Tibial nerve (tissue), 3 donors: Measurements from ENCODE around the gene INTS11.

Source experiments
- POLR2A ChIP-seq, 2 donors: fragments of 450-650 bp; IDR thresholded peaks; one replicate each; pipeline ENCODE4 v1.6.1; 2017; ENCODE audit warnings: antibody characterized with exemption in 2 of 2, mild to moderate bottlenecking in 2 of 2, moderate library complexity in 2 of 2
- TF ChIP-seq, protein P1 (sequence below), 5 experiments: fragments of 200-600 bp in 3 of 5; fragments of 450-650 bp in 2 of 5; sonication (generic) in 3 of 5; IDR thresholded peaks; one replicate each; pipeline ENCODE4 v1.5.1; 2016 to 2019; ENCODE audit warnings: antibody characterized with exemption in 5 of 5, mild to moderate bottlenecking in 3 of 5, moderate library complexity in 2 of 5

DNA sequence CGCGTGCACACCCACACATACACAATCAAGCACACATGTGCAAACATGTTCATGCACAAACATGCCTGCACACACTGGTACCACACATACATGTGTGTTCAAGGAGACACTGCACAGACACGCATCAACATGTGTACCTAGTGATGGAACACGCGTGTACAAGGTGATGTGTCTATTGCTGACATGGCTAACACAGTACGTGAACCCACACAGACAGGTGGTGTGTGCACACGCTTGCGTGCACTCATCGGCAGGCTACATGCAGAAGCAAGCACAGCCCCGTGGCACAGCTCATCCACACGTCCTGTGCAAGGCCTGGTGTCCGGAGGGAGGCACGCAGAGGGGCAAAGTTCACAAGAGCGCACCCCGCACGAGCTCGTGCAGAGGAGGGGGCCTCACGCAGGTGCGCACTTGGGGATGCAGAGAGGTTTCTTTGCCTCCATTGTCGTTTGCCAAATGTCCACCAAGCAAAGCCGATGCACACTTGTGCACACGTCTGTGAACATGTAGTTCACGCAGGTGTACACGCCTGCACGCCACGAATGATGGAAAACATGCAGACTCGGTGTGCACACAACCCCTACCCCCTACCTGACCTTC is 17.7 kb downstream of the INTS11 start:
- TF ChIP-seq, protein P1, sequence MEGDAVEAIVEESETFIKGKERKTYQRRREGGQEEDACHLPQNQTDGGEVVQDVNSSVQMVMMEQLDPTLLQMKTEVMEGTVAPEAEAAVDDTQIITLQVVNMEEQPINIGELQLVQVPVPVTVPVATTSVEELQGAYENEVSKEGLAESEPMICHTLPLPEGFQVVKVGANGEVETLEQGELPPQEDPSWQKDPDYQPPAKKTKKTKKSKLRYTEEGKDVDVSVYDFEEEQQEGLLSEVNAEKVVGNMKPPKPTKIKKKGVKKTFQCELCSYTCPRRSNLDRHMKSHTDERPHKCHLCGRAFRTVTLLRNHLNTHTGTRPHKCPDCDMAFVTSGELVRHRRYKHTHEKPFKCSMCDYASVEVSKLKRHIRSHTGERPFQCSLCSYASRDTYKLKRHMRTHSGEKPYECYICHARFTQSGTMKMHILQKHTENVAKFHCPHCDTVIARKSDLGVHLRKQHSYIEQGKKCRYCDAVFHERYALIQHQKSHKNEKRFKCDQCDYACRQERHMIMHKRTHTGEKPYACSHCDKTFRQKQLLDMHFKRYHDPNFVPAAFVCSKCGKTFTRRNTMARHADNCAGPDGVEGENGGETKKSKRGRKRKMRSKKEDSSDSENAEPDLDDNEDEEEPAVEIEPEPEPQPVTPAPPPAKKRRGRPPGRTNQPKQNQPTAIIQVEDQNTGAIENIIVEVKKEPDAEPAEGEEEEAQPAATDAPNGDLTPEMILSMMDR (IDR thresholded peaks at IDR 0.05) = no peak
- TF ChIP-seq POLR2A (IDR thresholded peaks at IDR 0.05) = no peak
